Duodenal mucosa (tissue), 2 donors: ENCODE results near the gene NTN5.
"Not testable (repeated sequence)": the region's sequence is repeated elsewhere in the genome, so short reads cannot be mapped to it uniquely, and the experiment has no call there.

Source experiments
- H3K27ac ChIP-seq: one replicate; pipeline ENCODE4 v1.7.0; 2013; ENCODE audit warnings: low read depth, low read length
- H3K27me3 ChIP-seq, 2 donors: one replicate each; pipeline ENCODE4 v1.7.0; 2013; ENCODE audit warnings: low read length in 2 of 2, control low read depth in 1 of 2; ENCODE audit not compliant: insufficient read depth in 2 of 2, control insufficient read depth in 1 of 2
- H3K36me3 ChIP-seq, 2 donors: one replicate each; pipeline ENCODE4 v1.7.0; 2013; ENCODE audit warnings: low read length in 2 of 2, control low read depth in 1 of 2; ENCODE audit not compliant: insufficient read depth in 2 of 2, control insufficient read depth in 1 of 2
- H3K4me1 ChIP-seq, 2 donors: one replicate each; pipeline ENCODE4 v1.7.0; 2013; ENCODE audit warnings: low read length in 2 of 2, control low read depth in 1 of 2; ENCODE audit not compliant: insufficient read depth in 2 of 2, control insufficient read depth in 1 of 2
- H3K4me3 ChIP-seq, 2 donors: one replicate each; pipeline ENCODE4 v1.7.0; 2013; ENCODE audit warnings: low read length in 2 of 2, low read depth in 1 of 2
- H3K9ac ChIP-seq, 2 donors: one replicate each; pipeline ENCODE4 v1.7.0; 2013; ENCODE audit warnings: low read length in 2 of 2, low read depth in 1 of 2
- H3K9me3 ChIP-seq, 2 donors: one replicate each; pipeline ENCODE4 v1.7.0; 2013; ENCODE audit warnings: low read length in 2 of 2, control low read depth in 1 of 2; ENCODE audit not compliant: control insufficient read depth in 1 of 2

NTN5 gene, protein sequence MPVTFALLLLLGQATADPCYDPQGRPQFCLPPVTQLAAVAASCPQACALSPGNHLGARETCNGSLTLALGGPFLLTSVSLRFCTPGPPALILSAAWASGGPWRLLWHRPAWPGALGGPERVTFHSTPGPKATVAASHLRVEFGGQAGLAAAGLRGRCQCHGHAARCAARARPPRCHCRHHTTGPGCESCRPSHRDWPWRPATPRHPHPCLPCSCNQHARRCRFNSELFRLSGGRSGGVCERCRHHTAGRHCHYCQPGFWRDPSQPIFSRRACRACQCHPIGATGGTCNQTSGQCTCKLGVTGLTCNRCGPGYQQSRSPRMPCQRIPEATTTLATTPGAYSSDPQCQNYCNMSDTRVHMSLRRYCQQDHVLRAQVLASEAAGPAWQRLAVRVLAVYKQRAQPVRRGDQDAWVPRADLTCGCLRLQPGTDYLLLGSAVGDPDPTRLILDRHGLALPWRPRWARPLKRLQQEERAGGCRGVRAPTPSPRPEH

GRCh38 chr19:48672994-48673393, at the start of gene NTN5:
Gene NTN5, minus strand, starts transcription at chr19:48673017. Its CDS starts 2,031 bp downstream, at chr19:48670986.
- no peak within 1 kb of the TSS for H3K27ac ChIP-seq
- no peak within 1 kb of the TSS for H3K4me3 ChIP-seq
- no peak within 1 kb of the TSS for H3K9ac ChIP-seq
- no peaks in the 10 kb centered on the region for H3K27me3 ChIP-seq
- no peaks in the 10 kb centered on the region for H3K36me3 ChIP-seq
- peaks cover 20 to 23% of the 10 kb centered on the region in 2 donors for H3K4me1 ChIP-seq
- no peaks in the 10 kb centered on the region for H3K9me3 ChIP-seq

DNA sequence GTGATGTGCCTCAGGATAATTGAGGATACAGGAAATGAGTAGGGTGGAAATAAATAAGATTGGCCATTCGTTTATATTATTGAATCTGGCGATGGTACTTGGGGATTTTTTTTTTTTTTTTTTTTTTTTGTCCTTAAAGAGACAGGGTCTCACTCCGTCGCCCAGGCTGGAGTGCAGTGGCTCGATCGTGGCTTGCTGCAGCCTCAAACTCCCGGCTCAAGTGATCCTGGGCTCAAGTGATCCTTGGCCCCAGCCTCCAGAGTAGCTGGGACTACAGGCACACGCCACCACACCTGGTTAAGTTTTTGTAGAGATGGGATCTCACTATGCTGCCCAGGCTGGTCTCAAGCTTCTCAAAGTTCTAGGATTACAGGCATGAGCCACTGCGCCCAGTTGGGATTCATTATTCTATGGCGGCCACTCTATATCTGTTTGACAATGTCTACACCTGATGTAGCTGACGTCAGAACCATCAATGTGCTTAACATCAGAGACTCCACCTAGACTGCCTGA, 49.4 kb upstream of the NTN5 start:
- Histone ChIP-seq H3K9ac (no peak overlapping the region), H3K9me3 (peaks cover 0 to 3% of the 10 kb centered on the region in 2 donors), H3K4me1 (peaks cover 10 to 11% of the 10 kb centered on the region in 2 donors), H3K36me3 (no peaks in the 10 kb centered on the region), H3K27ac (no peak overlapping the region), H3K4me3 (no peak overlapping the region), H3K27me3 (no peaks in the 10 kb centered on the region)

GRCh38 chr19:48720613-48721296, 47.9 kb upstream of the NTN5 start:
- peaks cover 19 to 21% of the 10 kb centered on the region in 2 donors for H3K4me1 ChIP-seq
- H3K27ac ChIP-seq: peak overlapping the region; percentile 79
- no peaks in the 10 kb centered on the region for H3K27me3 ChIP-seq
- H3K36me3 ChIP-seq: no peaks in the 10 kb centered on the region
- H3K9me3 ChIP-seq: no peaks in the 10 kb centered on the region
- H3K9ac ChIP-seq: peak overlapping the region; percentile 48 to 58
- peak overlapping the region; percentile 69 to 86 for H3K4me3 ChIP-seq

DNA sequence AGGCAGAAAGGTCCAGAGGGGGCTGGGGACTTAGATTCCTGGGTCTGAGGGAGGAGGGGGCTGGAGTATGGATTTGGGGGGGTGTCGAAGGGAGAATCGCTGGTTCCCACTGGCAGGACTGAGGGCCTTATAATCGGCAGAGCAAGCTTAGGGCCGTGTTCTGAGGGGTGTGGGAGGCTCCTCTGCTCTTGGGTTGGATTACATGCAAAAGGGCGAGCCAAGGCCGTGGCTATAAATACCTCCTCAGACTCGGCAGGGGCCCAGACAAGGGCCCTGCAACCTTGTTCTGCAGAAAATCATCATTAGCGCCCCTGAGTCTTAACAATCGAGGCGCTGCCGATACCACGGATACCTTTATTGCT, 47.4 kb upstream of the NTN5 start:
- Histone ChIP-seq H3K27me3 (no peaks in the 10 kb centered on the region), H3K9me3 (no peaks in the 10 kb centered on the region), H3K4me1 (peaks cover 20 to 24% of the 10 kb centered on the region in 2 donors), H3K4me3 (peak overlapping the region in 1 of 2 donors; percentile 86), H3K36me3 (no peaks in the 10 kb centered on the region), H3K27ac (no peak overlapping the region), H3K9ac (no peak overlapping the region)

- Histone ChIP-seq H3K9me3 (no peaks in the 10 kb centered on the region), H3K9ac (peak within 1 kb of the TSS in 1 of 2 donors; percentile 58), H3K27ac (no peak within 1 kb of the TSS), H3K4me3 (peak within 1 kb of the TSS; percentile 69 to 86), H3K4me1 (peaks cover 20 to 27% of the 10 kb centered on the region in 2 donors), H3K36me3 (no peaks in the 10 kb centered on the region), H3K27me3 (no peaks in the 10 kb centered on the region)
Measured at GRCh38 chr19:48719263-48720171, 46.7 kb upstream of the NTN5 start, which contains the start of gene MAMSTR. Gene MAMSTR, minus strand, starts transcription at chr19:48719725. Its CDS starts 694 bp downstream, at chr19:48719031.

- peaks cover 20 to 27% of the 10 kb centered on the region in 2 donors for H3K4me1 ChIP-seq
- H3K27me3 ChIP-seq: no peaks in the 10 kb centered on the region
- no peak overlapping the region for H3K4me3 ChIP-seq
- H3K27ac ChIP-seq: no peak overlapping the region
- H3K9ac ChIP-seq: no peak overlapping the region
- H3K36me3 ChIP-seq: no peaks in the 10 kb centered on the region
- no peaks in the 10 kb centered on the region for H3K9me3 ChIP-seq
Measured at GRCh38 chr19:48718711-48719231, 46.0 kb upstream of the NTN5 start.

GRCh38 chr19:48718106-48718505, 45.3 kb upstream of the NTN5 start:
- not testable (repeated sequence) for H3K9me3 ChIP-seq, H3K36me3 ChIP-seq, H3K4me3 ChIP-seq, H3K27ac ChIP-seq, H3K27me3 ChIP-seq, H3K9ac ChIP-seq
- peaks cover 26 to 33% of the 10 kb centered on the region in 2 donors for H3K4me1 ChIP-seq

DNA sequence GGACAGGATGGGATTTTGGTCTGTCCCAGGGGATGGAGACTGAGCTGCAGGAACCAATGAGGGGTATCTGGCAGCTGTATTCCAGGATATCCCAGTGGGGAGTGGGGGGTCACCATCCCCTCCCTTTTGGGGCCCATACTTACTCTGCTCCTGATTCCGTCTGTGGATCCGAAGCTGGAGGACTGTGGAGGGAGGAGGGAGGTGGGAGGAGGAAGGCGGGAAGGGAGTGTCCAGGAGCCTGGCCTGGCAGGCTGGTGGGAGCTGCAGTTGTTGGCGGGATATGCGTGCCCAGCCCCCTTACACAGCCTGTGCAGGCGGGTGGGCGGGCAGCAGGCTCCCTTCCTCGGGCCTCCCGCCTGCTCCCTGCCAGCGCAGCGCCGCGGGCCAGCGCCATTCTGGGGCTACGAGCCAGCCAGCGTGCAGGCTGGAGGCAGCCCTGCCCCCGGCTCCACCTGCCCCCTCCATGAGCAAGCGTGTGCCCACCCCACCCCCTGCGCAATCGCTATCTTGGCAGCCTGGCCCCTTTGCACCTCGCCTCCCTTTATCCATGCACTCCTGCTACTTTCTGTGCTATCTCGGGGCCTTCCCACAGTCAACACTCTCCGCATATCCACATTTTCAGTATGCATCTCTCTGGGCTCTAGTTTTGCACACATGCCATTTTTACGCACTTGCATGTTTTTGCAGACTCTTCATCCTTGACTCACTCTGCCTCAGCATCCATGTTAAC, 43.9 kb upstream of the NTN5 start:
- no peak overlapping the region for H3K27ac ChIP-seq
- no peak overlapping the region for H3K9ac ChIP-seq
- H3K4me1 ChIP-seq: peaks cover 29 to 37% of the 10 kb centered on the region in 2 donors
- peak overlapping the region in 1 of 2 donors; percentile 43 for H3K4me3 ChIP-seq
- no peaks in the 10 kb centered on the region for H3K9me3 ChIP-seq
- H3K27me3 ChIP-seq: no peaks in the 10 kb centered on the region
- no peaks in the 10 kb centered on the region for H3K36me3 ChIP-seq

GRCh38 chr19:48715681-48716171, 42.9 kb upstream of the NTN5 start:
- H3K9me3 ChIP-seq: peaks cover 0 to 3% of the 10 kb centered on the region in 2 donors
- peak overlapping the region; percentile 72 to 84 for H3K4me3 ChIP-seq
- peak overlapping the region; percentile 77 to 92 for H3K9ac ChIP-seq
- H3K36me3 ChIP-seq: no peaks in the 10 kb centered on the region
- no peak overlapping the region for H3K27ac ChIP-seq
- peaks cover 29 to 37% of the 10 kb centered on the region in 2 donors for H3K4me1 ChIP-seq
- H3K27me3 ChIP-seq: no peaks in the 10 kb centered on the region
